ENCODE data around the gene CCDC85B.

CCDC85B gene

DNA sequence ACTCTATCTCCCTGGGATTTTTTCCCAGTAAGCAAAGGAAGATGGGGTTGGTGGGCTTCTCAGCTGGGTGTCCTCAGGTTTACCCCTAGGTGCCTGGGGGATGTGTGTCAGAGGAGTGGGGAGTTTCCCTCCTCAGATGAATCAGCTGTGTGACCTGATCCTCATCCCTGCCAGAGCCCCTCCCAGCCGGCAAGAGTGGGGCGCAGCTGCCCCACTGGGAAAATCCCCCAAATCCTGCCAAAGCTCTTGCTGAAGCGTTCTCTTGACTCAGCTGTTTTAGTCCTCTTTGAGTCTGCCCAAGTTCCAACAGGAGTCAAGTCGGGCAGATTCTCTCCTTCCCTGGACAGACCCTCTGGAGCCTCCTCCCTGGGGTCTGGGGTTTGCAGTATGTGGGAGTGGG, 22.4 kb downstream of the CCDC85B start:
- no peak for DNase-seq

DNA sequence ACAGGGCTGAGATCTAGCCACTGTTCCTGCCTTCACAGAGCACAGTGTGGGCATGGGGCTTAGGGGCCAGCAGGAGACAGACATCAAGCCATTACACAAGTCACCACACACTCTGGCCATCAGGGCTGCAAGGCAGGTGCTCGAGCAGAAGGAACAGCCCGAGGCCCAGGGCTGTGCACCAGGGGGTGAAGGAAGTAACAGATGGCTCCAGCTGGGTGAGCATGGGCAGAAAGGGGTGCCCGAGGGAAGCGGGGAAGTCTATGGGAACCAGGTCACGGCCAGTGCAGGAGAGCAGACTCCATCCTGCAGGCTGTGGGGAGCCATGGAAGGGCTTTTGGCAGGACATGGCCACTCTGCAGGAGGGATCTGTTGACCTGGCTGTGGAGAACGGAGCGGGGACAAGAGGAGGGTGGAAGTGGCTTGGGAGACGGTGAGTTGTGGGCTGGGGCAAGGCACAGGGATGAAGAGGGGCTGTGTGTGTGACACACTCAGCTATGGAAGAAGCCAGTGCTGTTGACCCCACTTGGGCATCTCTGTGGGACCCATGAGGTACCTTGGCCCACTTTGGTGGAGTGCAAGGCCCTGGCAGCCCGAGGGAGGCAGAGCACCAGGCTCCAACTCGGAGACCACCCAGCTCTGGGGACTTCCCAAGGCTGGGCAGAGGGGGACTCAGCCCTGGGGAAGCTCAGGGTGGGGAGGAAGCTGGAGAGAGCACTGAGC, 24.8 kb downstream of the CCDC85B start:
- DNase-seq, result no peak

DNA sequence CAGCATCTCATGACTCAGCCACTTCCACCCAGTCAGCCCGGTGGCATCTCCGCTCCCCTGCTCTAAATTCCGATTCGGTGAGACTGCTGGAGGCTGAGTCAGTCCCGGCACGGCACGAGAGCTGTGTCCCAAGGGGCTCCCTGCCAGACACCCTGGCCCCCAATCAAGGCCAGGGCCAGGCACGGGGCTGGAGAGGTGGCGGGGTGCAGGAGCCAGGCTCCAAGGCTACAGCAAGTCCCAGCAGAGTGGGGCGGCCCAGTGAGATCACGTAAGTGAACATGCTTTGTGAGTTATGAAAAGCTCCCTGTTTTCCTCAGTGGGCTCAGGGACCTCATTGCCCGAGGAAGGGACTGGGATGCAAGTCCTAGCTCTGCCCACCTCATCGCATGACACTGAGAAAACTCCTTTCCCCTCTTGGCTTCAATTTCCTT, 25.4 kb downstream of the CCDC85B start:
- no peak for DNase-seq

DNA sequence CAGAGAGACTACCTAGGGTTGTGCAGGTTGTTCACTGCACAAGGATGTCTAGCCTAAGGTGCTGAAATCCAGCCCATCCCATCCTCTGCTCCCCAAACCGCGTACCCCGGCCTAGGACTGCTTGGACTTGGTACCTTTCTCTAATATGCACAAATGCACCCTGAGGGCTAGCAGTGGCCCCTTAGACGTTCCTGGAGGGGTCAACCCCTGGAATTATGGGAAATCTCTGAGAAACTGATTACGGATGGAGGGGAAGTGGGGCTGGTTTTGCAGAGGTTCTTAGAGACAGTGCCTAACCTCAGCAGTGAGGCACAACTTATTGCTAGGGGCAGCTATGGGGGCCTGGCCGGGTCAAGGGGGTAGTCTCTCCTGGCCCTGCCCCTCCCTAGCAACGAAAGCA, 25.9 kb downstream of the CCDC85B start:
- DNase-seq, result no peak

DNA sequence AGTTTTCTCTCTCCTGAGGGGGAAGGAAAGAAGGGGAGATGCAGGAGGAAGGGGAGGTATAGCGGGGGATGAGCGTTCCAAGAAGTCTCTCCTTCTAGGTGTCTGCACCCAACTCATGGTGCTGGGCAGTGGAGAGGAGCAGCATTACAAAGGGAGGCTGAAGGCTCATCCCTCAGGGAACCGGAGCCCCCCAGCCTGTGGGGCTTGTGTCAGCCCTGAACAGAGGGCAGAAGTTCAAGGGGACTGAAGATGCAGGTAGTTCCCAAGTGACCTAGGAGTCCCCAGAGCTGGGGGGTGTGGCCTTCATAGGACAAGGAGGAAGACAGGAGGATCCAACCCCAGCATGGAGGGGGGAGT, 26.6 kb downstream of the CCDC85B start:
- DNase-seq, result no peak

DNA sequence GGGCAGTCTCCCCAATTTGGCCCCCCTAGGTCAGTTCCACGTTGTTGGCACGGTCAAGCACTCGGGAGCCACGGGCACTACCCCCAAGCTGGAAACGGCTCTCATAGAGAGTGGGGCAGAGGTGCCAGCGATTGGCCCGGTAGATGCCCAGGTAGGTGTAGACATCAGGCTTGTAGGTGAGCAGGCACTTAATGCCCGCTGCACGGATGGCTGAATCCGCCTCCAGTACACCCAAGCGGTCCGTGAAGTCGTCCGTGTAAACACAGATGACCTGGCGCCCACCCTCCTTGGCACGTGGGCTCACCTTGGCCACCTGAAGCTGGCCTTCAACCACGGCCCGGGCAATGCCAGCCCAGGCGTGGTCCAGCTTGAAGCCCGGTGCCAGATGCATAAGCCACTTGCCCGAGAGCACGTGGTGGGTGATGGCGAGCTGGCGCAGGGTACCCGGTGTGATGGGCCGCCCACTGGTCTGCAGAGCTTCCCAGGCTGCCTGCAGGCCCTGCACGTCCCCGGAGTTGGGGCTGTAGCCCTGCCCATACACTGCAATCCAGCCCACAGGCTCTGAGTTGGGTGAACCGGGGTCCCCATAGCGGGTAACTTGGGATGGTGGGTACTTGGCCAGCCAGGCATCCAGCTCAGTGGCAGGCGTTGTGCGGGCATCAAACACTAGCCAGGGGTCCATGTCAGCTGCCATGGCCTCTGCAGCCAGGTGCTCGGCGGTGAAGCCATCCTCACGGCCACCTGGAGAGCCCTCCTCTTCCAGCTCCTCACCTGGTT, 27.1 kb downstream of the CCDC85B start:
- no peak for DNase-seq

DNA sequence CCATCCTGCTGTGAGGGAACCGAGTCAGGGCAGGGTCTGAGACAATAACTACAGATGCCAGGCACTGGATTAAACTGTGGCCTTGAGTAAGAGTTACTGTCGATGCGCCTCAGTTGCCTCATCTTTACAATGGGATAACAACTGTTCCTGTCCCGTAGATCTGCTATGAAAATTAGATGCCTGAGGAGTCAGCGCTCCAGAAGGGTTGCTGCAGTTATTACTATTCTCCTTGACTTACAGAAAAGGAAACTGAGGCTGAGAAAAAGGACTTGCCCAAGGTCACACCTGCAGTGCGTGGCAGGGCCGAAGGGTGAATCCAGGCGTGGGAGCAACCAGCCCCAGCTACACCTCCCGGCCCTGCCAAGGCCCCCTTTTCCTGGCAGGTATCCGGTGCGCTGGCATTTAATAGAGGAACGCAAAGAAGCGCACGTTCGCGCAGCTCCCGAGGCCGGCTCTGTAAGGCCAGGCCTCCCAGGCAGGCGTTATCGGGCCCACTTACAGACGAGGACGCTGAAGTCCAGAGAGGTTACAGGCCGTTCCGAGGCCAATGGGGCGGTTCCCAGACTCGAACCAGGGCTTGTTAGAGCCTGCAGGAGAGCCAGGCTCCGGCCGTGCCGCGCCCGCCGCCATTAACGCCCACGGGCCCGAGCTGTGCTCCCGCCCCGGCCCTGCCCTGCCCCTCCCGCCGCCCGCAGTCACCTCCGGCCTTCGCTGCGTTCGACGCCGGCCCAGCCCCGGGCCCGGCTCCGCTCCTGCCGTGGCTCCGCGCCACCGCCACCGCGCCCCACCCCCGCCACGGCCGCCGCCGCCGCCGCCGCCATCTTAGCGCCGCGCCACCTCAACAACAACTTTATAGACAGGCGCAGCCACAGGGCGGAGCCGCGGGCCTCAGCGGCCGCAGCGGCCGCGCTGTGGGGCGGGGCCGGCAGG, 28.0 kb downstream of the CCDC85B start, which contains the start of gene C11orf68:
TSS of gene C11orf68 (minus strand) at position 852 of the 930 bp plus-strand sequence. CDS start at position 821, 31 bp downstream.
- DNase-seq, result no peak

DNA sequence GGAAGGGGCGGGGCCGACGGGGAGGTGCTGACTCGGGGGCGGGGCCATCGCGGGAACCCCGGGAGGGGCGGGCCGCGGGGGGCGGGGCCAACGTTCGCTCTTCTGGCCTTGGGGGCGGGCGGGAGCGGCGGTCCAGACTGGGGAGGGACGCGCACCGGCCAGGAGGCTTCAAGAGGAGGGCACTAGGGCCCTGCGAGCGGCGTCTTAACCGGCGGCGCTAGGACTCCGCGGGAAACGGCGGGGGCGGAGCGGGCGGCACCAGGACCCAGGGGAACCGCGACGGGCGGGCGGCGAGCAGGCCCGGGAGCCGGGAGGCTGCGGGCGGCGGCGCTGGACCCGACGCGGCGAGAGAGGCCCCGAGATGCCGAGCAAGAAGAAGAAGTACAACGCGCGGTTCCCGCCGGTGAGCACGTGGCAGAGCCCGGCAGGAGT, 28.7 kb downstream of the CCDC85B start, which contains the start of gene DRAP1:
TSS of gene DRAP1 (plus strand) at position 286 of the 432 bp plus-strand sequence. CDS start at position 362, 76 bp downstream.
- peak; percentile 99 for DNase-seq

DNA sequence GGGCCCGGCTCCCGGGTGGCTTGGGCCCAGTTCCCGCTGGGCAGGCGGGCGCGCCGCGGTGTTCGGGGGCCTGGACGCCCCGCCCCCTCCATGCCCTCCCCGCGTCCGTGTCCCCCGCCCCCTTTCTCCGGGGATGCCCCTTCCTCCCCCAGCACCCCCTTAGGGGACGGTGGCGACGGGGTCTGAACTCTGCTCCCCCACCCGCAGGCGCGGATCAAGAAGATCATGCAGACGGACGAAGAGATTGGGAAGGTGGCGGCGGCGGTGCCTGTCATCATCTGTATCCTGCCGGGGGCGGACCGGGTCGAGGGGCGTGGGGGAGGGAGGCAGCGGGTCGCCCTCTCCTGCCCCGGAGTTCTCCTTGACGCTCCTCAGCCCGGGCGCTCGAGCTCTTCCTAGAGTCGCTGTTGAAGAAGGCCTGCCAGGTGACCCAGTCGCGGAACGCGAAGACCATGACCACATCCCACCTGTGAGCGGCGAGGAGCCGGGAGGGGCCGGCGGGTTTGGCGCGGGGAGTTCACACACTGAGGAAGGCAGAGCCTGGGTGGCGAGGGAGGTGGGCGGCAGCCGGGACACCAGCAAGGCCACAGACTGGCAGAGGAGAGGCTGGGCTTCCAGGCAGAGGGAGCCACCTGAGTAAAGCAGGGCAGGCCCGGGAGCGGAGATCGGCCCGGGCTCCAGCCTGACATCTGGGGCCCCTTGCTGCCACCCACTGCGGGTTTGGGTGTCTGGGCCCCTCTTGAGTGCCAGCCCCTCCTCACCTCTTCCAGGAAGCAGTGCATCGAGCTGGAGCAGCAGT, 29.3 kb downstream of the CCDC85B start:
- DNase-seq, result peak; percentile 49

DNA sequence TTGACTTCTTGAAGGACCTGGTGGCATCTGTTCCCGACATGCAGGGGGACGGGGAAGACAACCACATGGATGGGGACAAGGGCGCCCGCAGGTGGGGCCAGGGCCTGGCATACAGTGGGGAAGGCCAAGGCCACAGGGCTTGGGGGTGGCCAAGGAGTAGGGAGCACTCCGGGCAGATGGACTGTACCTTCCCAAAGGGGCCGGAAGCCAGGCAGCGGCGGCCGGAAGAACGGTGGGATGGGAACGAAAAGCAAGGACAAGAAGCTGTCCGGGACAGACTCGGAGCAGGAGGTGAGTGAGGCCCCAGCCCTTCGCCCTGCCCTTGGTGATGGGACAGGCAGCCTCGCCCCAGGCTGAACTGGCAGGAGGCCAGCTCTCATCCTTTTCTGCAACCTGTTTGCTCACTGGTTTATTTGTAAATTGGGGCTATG, 29.9 kb downstream of the CCDC85B start:
- no peak for DNase-seq

DNA sequence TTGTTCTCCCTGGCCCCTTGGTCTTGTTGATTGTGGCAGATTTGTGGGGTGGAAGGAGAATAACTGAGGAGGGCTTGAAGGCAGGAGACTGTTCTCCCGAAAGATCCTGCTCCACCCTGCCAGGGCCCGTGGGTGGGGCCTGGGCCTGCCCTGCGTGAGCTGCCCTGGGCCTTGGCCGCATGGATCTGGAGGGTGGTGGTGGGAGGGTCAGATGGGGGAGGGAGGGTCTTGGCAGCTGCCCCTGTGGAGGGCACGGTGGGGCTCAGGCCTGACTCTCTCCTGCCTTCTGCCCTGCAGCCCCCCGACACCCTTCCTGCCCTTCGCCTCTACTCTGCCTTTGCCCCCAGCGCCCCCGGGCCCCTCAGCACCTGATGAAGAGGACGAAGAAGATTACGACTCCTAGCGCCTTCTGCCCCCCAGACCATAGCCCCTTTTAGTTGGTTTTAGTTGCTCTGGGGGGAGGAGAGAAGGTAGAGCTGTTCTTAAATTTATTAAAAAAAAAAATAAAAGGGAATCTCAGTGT, 30.6 kb downstream of the CCDC85B start:
- no peak for DNase-seq

DNA sequence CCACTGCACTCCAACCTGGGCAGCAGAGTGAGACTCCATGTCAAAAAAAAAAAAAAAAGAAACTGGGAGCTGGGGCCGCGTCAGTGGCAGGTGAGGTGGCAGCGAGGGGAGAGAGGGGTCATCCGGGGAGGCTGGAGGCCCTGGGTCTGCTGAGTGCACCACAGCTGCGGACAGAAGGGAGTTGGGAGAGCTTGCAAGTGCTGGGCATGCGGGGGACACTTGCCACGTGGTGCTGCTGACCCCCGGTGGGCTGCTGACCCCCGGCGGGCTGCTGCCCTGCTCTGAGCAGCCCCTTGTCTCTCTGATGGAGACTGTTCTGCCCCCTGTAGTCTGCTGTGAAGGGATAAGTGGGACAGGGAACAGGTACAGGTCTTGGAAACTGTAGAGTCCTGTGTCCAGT, 31.4 kb downstream of the CCDC85B start:
- no peak for DNase-seq

DNA sequence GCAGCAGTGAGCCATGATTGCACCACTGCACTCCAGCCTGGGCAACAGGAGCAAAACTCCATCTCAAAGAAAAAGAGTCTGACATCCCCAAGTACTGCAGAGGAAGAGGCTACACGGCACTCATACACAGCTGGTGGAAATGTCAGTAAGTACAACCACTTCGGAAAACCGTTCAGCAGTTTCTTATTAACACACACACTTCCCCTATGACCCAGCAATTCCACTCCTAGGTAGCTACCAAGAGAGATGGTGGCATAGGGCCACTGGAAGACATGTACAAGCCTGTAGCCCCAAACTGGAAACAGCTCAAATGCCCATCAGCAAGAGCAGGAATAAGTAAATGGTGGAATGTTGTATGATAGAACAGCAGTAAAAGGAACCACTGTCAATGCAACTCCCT, 32.1 kb downstream of the CCDC85B start:
- DNase-seq, result no peak

DNA sequence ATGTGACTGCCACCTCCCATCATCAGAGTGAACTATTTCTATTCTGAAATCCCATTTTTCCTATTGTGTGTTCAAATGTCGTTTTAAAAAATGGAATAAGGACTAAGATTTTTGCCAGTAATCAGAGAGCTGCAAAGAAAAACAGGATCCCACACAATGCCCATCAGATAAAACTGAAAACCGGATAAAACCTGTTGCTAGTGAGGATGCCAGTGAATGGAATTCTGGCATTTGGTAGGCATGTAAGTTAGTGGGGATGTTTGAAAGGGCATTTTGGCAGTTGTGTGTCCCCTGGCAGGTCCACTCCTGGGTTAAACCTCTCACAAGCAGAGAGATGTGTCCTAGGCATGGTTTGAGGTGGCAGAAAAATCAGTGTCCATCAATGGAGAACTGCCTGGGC, 34.9 kb downstream of the CCDC85B start:
- no peak for DNase-seq

DNA sequence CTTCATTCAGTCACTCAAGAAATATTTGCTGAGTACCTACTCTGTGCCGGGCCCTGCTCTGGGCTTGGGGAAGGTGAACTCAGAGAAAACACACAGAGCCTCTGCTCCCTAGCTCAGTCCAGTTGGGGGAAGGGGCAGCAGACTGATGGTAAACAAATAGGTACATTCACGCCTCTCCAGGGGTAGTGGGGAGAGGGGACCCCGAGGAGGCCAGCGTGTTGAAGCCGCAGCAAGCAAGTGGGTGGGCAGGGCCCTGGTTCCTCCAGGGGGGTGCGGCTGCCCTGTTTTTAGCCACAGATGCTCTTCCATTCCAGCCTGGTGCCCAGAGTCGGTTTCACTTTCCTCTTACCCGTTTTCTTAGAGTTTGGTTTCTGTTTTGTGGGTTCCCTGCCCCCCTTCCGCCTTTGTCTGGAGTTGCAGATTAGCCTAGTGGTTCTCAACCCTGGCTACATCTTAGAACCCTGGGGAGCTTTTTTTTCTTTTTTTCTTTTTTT, 37.5 kb downstream of the CCDC85B start:
- no peak for DNase-seq

DNA sequence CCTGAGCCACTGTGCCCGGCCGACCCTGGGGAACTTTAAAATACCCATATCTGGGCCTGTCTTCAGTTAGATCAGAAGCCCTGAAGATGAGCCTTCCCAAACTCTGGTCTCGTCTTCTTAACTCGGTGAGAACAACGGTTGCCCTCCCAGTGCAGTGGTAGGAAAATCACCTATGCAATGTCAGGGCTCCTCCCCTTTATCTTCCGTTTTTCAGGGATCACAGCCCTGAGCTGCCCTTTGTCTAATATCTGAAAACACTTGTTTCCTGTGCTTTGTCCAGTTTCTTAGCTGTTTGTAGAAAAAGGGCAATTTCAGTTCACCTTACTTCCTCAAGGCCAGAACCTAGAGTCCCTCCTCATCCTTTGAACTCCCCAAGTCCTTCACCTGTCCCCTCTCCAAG, 38.2 kb downstream of the CCDC85B start:
- no peak for DNase-seq

DNA sequence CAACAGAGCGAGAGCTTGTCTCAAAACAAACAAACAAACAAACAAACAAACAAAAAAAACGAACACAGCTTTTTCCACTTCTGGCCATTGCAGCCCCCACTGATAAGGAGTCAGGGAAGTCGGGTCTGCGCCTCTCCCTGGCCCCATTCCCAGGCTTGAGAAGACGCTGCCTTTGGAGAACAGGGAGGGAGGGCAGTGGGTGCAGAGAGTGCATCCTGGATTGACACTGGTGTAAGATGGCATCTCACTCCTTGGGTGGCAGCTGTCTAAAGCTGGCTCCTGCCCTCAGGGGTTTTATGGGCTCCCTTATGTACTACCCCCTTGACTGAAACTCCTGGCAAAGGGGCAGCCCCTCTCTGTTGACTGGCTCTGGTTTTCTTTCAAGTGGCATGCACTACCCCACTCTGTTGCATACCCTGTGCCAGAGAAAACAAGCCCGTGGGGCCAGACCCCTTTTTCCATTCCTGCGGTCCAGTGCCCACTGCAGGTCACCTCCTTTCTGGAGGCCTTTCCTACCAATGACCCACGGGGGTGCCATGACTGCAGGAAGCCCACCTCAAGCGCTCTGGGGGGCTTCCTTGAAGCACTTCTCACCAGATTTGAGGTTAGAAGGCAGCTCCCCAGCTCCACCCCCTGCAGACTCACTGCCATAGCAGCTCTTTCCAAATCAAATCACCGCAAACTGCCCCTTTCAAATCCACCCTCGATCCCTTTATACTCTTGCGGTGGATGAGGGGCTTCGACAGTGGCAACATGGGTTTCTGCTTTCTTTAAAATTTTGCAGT, 41.5 kb downstream of the CCDC85B start:
- no peak for DNase-seq

DNA sequence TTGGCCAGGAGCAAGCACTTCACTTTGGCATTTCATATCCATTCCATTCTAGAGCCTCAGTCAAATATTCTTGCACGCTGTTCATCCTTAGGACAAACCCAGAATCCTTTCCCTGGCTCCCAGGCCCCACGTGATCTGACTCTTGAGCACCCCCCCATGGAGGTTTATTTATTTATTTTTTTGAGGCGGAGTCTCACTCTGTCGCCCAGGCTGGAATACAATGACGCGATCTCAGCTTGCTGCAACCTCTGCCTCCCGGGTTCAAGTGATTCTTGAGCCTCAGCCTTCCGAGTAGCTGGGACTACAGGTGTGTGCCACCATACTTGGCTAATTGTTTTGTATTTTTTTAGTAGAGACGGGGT, 42.1 kb downstream of the CCDC85B start:
- DNase-seq, result peak; percentile 44

DNA sequence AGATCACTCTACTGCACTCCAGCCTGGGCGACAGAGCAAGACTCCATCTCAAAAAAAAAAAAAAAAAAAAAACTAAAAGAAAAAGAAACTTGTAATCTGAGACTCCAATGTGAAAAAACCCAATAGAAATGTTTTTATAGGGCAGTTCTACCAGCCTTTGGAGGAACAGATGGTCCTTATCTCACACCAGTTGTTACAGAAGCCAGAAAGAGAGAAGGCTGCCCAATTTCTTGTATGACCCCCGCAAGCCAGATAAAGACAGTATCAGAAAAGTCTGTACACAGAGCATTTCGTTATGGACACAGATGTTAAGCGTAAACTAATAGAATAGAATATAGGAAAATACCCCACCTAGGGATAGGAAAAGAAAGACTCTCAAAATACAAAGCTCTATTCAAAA, 43.5 kb downstream of the CCDC85B start:
- no peak for DNase-seq

DNA sequence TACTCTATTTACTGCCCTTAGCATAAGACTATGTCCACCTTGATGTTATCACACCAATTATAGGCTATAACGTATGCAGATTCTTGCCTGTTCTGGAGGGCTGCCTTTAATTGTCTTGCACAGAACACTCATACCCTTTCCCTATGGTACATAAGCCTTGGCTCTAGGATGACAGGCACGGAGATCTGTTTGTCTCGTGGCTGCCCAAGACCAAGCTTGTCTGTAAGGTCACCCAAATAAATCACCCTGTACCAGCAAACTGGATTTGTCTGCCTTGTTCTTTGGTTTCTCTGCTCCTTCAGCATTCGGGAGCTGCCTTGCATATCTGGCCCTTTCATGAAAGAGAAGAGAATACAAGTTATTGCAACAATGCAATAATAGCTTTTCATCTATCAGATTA, 47.3 kb downstream of the CCDC85B start:
- DNase-seq, result no peak
